Measurements from ENCODE around the gene MCF2L. TPM values are rescaled to one million over a fixed set of nuclear protein-coding genes. Genes with fewer than 3 reads are reported as not detected.
"Not testable (repeated sequence)": the region's sequence is repeated elsewhere in the genome, so short reads cannot be mapped to it uniquely, and the experiment has no call there.

The MCF2L gene
- polyA plus RNA-seq, 2 of the 4 experiments (the other 2 are of a cell fraction): 0.36 to 0.92 TPM

DNA sequence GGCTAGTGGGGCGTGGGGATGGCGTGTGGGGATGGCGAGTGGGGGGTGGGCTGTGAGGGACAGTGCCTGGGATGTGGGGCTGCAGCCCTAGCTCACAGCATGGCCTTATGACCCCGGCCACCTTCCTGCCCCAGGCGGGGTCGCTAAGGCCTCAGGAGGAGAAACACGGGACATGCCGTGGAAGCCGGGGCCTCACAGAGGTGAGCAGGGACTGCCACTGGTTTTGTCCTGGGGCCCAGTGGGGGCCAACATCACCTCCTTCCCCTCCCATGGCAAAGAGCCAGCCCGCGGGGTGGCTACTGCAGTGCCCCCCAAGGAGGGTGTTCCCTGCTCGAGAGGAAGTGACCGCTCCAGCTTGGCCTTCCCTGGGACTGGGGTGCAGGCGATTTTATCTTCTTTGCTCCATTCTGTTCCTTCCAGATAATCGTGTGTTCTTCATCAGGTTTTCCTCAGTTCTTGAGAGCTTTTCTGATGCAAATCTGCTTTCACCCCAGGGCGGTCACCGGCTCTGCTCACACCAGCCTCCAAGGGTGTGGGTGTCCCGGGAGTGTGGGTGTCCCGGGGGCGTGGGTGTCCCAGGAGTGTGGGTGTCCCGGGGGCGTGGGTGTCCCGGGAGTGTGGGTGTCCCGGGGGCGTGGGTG lies 137.8 kb downstream of the MCF2L start:
- WGBS (ENCODE audit: missing lambda C conversion rate): 86% methylated on average over 13 of the region's 25 CpGs
- DNase-seq (ENCODE audit: low read depth in 1 of 2, low spot score in 1 of 2): no peak
- ChIA-PET POLR2A (no interaction called here), CTCF (no interaction called here)
- H3K27ac ChIP-seq: peak overlapping the region; percentile 35 to 86; a peak in 5 of 6 replicates
- H3K9me3 ChIP-seq: no peaks in the 10 kb centered on the region
- no peak overlapping the region for H3K4me3 ChIP-seq
- TF ChIP-seq ATOH8 (CRISPR knock-in tag; IDR thresholded peaks at IDR 0.05; ENCODE audit: low read depth) (no peak), KDM1A (IDR thresholded peaks at IDR 0.05; ENCODE audit: low read depth) (no peak), GATA3 (IDR thresholded peaks at IDR 0.05; ENCODE audit: borderline replicate concordance) (no peak), RCOR1 (IDR thresholded peaks at IDR 0.05; ENCODE audit: low read depth, low read length) (no peak), ZNF302 (CRISPR knock-in tag; IDR thresholded peaks at IDR 0.05) (no peak), ZC3H11A (IDR thresholded peaks at IDR 0.05) (no peak), FOSL2 (IDR thresholded peaks at IDR 0.05) (no peak), FOSL2 (CRISPR knock-in tag; IDR thresholded peaks at IDR 0.05) (no peak), HOXB13 (CRISPR knock-in tag; IDR thresholded peaks at IDR 0.05; ENCODE audit: low read depth) (no peak), POLR2A (IDR thresholded peaks at IDR 0.05; ENCODE audit: low read length) (no peak), TP53 (CRISPR knock-in tag; IDR thresholded peaks at IDR 0.05) (no peak), NR3C1 (IDR thresholded peaks at IDR 0.05) (no peak)
- no peak for ATAC-seq
- no peak overlapping the region for H3K4me2 ChIP-seq
- H3K4me1 ChIP-seq: peaks cover 31% of the 10 kb centered on the region
- no peak for FAIRE-seq

- H3K9me3 ChIP-seq; CTCF ChIA-PET; POLR2A ChIA-PET; H3K4me2 ChIP-seq; ATAC-seq; DNase-seq (ENCODE audit: low read depth in 1 of 2, low spot score in 1 of 2); FAIRE-seq; H3K27ac ChIP-seq; H3K4me3 ChIP-seq: not testable (repeated sequence)
- H3K4me1 ChIP-seq: peaks cover 27% of the 10 kb centered on the region
- no CpG with 5 or more reads among the region's 27 CpGs for WGBS (ENCODE audit: missing lambda C conversion rate)
Observed at GRCh38 chr13:113108521-113108920, 139.5 kb downstream of the MCF2L start.

DNA sequence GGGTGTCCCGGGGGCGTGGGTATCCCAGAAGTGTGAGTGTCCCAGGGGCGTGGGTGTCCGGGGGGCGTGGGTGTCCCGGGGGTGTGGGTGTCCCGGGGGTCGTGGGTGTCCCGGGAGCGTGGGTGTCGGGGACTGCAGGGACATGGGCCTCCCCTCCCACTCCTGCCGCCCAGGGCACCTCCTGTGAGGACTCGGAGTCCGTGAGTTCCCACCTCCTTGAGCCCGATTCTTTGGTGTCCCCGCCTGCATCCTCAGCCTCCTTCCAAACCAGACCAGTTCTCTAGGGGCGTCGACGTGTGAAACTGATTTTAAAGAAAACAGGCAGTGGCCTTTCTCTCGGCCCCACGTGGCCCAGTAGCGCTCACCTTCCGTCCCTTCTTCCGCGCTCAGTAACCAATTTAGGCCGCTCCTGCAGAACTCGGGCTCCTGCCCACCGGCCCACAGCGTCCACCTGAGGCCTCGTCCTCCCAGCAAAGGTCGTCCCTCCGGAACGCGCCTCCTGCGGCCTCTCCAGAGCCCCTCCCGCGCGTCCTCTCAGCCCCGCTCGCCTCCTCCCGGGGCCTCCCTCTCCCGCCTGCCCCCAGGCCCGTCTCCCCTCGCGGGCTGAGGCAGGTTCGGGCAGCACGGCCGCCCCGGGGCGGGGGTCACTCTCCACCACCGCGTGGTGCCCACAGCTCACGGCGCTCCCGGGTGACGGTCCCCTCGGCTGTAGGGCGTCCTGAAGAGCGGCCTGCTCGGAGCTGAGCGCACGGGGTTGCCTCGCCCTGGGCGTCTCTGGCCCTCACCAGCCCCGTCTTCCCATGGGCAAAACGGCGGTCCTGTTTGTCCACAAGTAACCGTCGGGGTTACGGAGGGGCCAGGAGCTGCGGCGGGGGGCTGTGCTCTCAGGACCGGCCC lies 140.4 kb downstream of the MCF2L start:
- ATAC-seq (no peak), DNase-seq (ENCODE audit: low read depth in 1 of 2, low spot score in 1 of 2) (no peak), FAIRE-seq (no peak)
- 78% methylated on average over 29 of the region's 73 CpGs for WGBS (ENCODE audit: missing lambda C conversion rate)
- ChIA-PET CTCF (no interaction called here), POLR2A (no interaction called here)
- H3K4me2 ChIP-seq: no peak overlapping the region
- H3K27ac ChIP-seq: no peak overlapping the region
- H3K4me3 ChIP-seq: no peak overlapping the region
- no peaks in the 10 kb centered on the region for H3K9me3 ChIP-seq
- H3K4me1 ChIP-seq: peaks cover 22% of the 10 kb centered on the region
- TF ChIP-seq ZNF302 (CRISPR knock-in tag; IDR thresholded peaks at IDR 0.05) (no peak), GATA3 (IDR thresholded peaks at IDR 0.05; ENCODE audit: borderline replicate concordance) (no peak), SREBF2 (IDR thresholded peaks at IDR 0.05) (no peak)
- TF ChIP-seq, protein P1, sequence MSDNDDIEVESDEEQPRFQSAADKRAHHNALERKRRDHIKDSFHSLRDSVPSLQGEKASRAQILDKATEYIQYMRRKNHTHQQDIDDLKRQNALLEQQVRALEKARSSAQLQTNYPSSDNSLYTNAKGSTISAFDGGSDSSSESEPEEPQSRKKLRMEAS (IDR thresholded peaks at IDR 0.05): no peak

- no peaks in the 10 kb centered on the region for H3K9me3 ChIP-seq
- H3K4me2 ChIP-seq: no peak overlapping the region
- DNase-seq (ENCODE audit: low read depth in 1 of 2, low spot score in 1 of 2) (no peak), ATAC-seq (no peak), FAIRE-seq (no peak)
- no peak overlapping the region for H3K4me3 ChIP-seq
- no peak for TF ChIP-seq NFE2L2 (conservative IDR thresholded peaks at IDR 0.05; ENCODE audit: low read length)
- no peak for TF ChIP-seq EP300 (IDR thresholded peaks at IDR 0.05)
- no peak for TF ChIP-seq NR3C1 (IDR thresholded peaks at IDR 0.05)
- TF ChIP-seq HES2 (IDR thresholded peaks at IDR 0.05): no peak
- no peak for TF ChIP-seq CEBPB (IDR thresholded peaks at IDR 0.05)
- no peak for TF ChIP-seq ZSCAN20 (CRISPR knock-in tag; IDR thresholded peaks at IDR 0.05)
- no peak for TF ChIP-seq TFCP2L1 (CRISPR knock-in tag; IDR thresholded peaks at IDR 0.05)
- TF ChIP-seq MYC (IDR thresholded peaks at IDR 0.05; ENCODE audit: borderline replicate concordance, low read length): no peak
- no peak overlapping the region for H3K27ac ChIP-seq
- ChIA-PET POLR2A (no interaction called here), CTCF (no interaction called here)
- 73% methylated on average over 15 of the region's 99 CpGs for WGBS (ENCODE audit: missing lambda C conversion rate)
- peaks cover 15% of the 10 kb centered on the region for H3K4me1 ChIP-seq
Observed at GRCh38 chr13:113110048-113110851, 141.2 kb downstream of the MCF2L start.

All from A549 (cell line).